CD4-positive, alpha-beta memory T cell (primary cell): ENCODE results near the gene RIOX2. TPM values are rescaled to one million over a fixed set of nuclear protein-coding genes. Genes with fewer than 3 reads are reported as not detected.

Experiments
- CTCF ChIA-PET: fragments of 350-600 bp; sonication (Branson Sonifier 250); formaldehyde crosslinking; loops from one replicate; lab custom pipeline; 2021; ENCODE audit warnings: inconsistent platforms; ENCODE audit not compliant: partially characterized antibody; lab: Charles Lee
- POLR2A ChIA-PET: fragments of 350-600 bp; sonication (Branson Sonifier 250); formaldehyde crosslinking; loops from one replicate; lab custom pipeline; 2021; ENCODE audit not compliant: partially characterized antibody; lab: Charles Lee
- DNase-seq, 5 donors: peaks; one replicate each; pipeline versions ENCODE4 v3.0.0 to v3.0.0-alpha.2; 2020 to 2022; ENCODE audit warnings: mixed read lengths in 1 of 5
- H3K27ac ChIP-seq: one replicate; pipeline ENCODE4 v1.7.0; 2013; ENCODE audit warnings: low read depth, low read length
- H3K27me3 ChIP-seq: 2 replicates; pipeline ENCODE4 v1.7.0; 2013; ENCODE audit warnings: mild to moderate bottlenecking, low read length, moderate library complexity; ENCODE audit not compliant: insufficient read depth
- H3K36me3 ChIP-seq: 2 replicates; pipeline ENCODE4 v1.7.0; 2013; ENCODE audit warnings: mild to moderate bottlenecking, low read length, moderate library complexity; ENCODE audit not compliant: insufficient read depth
- H3K4me1 ChIP-seq: 2 replicates; pipeline ENCODE4 v1.7.0; 2013; ENCODE audit warnings: mild to moderate bottlenecking, low read length, moderate library complexity; ENCODE audit not compliant: insufficient read depth
- H3K4me3 ChIP-seq, 2 donors: one replicate each; pipeline ENCODE4 v1.7.0; 2013; ENCODE audit warnings: low read length in 2 of 2, mild to moderate bottlenecking in 1 of 2
- H3K9me3 ChIP-seq, 2 donors: one replicate each; pipeline ENCODE4 v1.7.0; 2013; ENCODE audit warnings: low read length in 2 of 2, control low read depth in 1 of 2; ENCODE audit not compliant: control insufficient read depth in 1 of 2
- H3K27ac Mint-ChIP-seq, 7 donors: one replicate each; pipeline ENCODE4 v1.8.0; 2020 to 2021; ENCODE audit warnings: mixed read lengths in 7 of 7, mild to moderate bottlenecking in 6 of 7, inconsistent platforms in 3 of 7, moderate library complexity in 3 of 7
- H3K27me3 Mint-ChIP-seq, 2 donors: one replicate each; pipeline ENCODE4 v1.8.0; 2020 to 2021; ENCODE audit warnings: mixed read lengths in 2 of 2
- H3K36me3 Mint-ChIP-seq, 2 donors: one replicate each; pipeline ENCODE4 v1.8.0; 2020 to 2021; ENCODE audit warnings: mixed read lengths in 2 of 2, inconsistent platforms in 1 of 2, mild to moderate bottlenecking in 1 of 2
- H3K4me1 Mint-ChIP-seq, 4 donors: one replicate each; pipeline ENCODE4 v1.8.0; 2020 to 2021; ENCODE audit warnings: mixed read lengths in 4 of 4, mild to moderate bottlenecking in 1 of 4
- H3K4me3 Mint-ChIP-seq, 8 donors: one replicate each; pipeline ENCODE4 v1.8.0; 2020 to 2021; ENCODE audit warnings: mixed read lengths in 8 of 8, mild to moderate bottlenecking in 7 of 8, moderate library complexity in 6 of 8, inconsistent platforms in 3 of 8
- H3K9me3 Mint-ChIP-seq, 8 donors: one replicate each; pipeline ENCODE4 v1.8.0; 2020 to 2021; ENCODE audit warnings: mixed read lengths in 8 of 8, mild to moderate bottlenecking in 5 of 8, inconsistent platforms in 3 of 8, moderate library complexity in 1 of 8
- intact Hi-C: fragments of 100-400 bp; cut with micrococcal nuclease; formaldehyde crosslinking; loops from one replicate; pipeline ENCODE4 v1.15.1; 2023
- polyA plus RNA-seq, 2 donors: library from polyadenylated mRNA; unstranded; fragments of 300-500 nt; fragmentation: Illumina TruSeq; gene quantifications; one replicate each; pipeline ENCODE4 v1.2.3, GENCODE V29; 2021
- total RNA-seq, 2 experiments: library from RNA; stranded (reverse); gene quantifications; one replicate each; pipeline ENCODE4 v1.2.3, GENCODE V29; 2021

The RIOX2 gene
- 10 to 100 TPM; 32.2 to 35.5 TPM for total RNA-seq
- polyA plus RNA-seq, result 10 to 100 TPM; 39.2 to 43.0 TPM

DNA sequence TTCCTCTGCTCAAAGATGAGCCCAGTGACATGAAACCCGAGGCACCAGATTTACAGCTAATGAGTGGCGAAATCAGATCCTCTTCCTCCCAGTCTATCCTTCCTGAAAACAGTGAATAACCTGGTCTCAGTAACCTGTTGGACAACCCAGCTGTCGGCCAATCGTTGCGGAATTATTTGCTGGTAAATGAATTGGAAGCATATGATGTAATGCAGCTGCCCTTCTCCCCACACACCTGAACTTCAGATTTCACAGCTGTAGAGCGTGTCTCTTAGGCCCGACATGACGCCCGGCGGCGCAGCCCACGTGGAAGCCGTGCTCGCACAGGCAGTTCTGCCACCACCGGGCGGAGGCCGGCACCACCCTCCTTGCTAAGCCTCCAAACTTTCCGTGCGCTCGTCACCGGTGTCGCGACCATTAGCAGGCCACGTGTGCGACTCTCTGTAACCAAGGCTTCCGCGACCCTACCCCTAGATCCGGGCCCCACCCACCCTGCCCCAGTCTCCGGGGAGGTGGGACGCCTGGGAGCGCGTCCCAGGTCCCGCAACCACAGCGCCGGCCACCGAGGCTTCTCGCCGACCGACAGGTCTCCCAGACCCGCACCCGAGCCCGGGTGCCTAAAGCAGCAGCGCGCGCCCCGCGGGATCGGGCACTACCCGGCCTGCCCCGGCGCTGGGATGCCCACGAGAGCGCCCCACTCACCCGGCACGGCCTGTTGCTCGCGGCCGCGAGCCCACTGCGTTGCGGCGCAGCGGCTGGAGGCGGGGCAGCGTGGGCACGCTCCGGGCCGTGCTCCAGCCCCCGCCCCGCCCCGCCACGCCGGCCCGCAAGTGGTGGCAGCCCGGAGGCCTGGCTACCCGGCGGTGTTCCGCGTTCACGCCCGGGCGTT lies at the start of gene RIOX2:
Gene RIOX2, minus strand, starts transcription at position 753 of the 889 bp plus-strand sequence. CDS start 4,838 bp downstream, outside the sequence.
- H3K4me1 ChIP-seq, result peaks cover 46% of the 10 kb centered on the region
- Mint-ChIP-seq H3K9me3 (no peaks in the 10 kb centered on the region), H3K27ac (peak within 1 kb of the TSS; percentile 91 to 96 (median 95)), H3K36me3 (peaks cover 7% of the 10 kb centered on the region in 2 donors), H3K4me1 (peaks cover 39 to 70% (median 55%) of the 10 kb centered on the region in 4 donors), H3K4me3 (peak within 1 kb of the TSS; percentile 88 to 96 (median 94)), H3K27me3 (no peaks in the 10 kb centered on the region)
- H3K27ac ChIP-seq, result peak within 1 kb of the TSS; percentile 41
- CTCF ChIA-PET, result interaction anchor here (0.7 to 2.0 kb wide), 13 partner anchors 18 to 207 kb away, joined by 3 to 12 read pairs (median 3); partner anchors contain the start of genes ARL6 and CRYBG3
- POLR2A ChIA-PET, result interaction anchor here (0.6 to 1.5 kb wide), 5 partner anchors 19 to 207 kb away, joined by 3 to 12 read pairs (median 4); partner anchors contain the start of genes ARL6 and CRYBG3
- DNase-seq, result peak; percentile 74 to 84 (median 80)
- intact Hi-C loops, result loop anchor here (1.0 to 5.0 kb wide), 5 partner anchors 51 to 620 kb away; partner anchors contain the start of gene CPOX
- no peaks in the 10 kb centered on the region for H3K36me3 ChIP-seq
- H3K27me3 ChIP-seq, result no peaks in the 10 kb centered on the region
- H3K4me3 ChIP-seq, result peak within 1 kb of the TSS in 1 of 2 donors; percentile 54
- no peaks in the 10 kb centered on the region for H3K9me3 ChIP-seq

- H3K4me3 Mint-ChIP-seq, result no peak overlapping the region
- ChIA-PET CTCF (interaction anchor here (0.9 to 8.1 kb wide), 10 partner anchors 9 to 1798 kb away, joined by 3 to 174 read pairs (median 4); partner anchors contain the start of gene CMSS1), POLR2A (no interaction called here)
- no peaks in the 10 kb centered on the region for H3K9me3 ChIP-seq
- intact Hi-C loops, result no loop called here
- no peaks in the 10 kb centered on the region for H3K4me1 ChIP-seq
- no peak overlapping the region for H3K4me3 ChIP-seq
- no peaks in the 10 kb centered on the region for H3K36me3 Mint-ChIP-seq
- H3K4me1 Mint-ChIP-seq, result peaks cover 0 to 5% (median 5%) of the 10 kb centered on the region in 4 donors
- H3K27ac ChIP-seq, result no peak overlapping the region
- DNase-seq, result no peak
- no peaks in the 10 kb centered on the region for H3K27me3 Mint-ChIP-seq
- no peaks in the 10 kb centered on the region for H3K27me3 ChIP-seq
- H3K27ac Mint-ChIP-seq, result no peak overlapping the region
- no peaks in the 10 kb centered on the region for H3K36me3 ChIP-seq
- peaks cover 0 to 1% (median 0%) of the 10 kb centered on the region in 8 donors for H3K9me3 Mint-ChIP-seq
These were observed 48.2 kb upstream of the RIOX2 start for GRCh38 chr3:98020412-98020811.

DNA sequence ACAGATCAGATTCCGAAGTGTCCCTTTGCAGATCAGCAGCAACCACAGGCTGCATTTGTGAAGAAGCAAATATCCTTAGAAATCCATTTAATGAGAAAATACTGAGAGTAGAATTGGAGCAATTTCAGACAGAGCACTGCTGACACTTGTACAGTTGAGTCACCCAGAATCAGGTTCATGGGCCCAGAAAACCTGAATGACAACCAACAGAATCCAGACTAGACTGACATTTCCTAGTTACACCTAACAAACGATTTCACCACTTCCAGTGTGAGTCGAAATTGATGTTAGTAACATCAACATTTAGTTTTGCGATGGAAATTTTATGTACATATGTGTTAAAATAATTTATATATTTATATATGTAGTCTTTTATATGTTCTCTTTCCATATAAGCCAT lies 46.1 kb upstream of the RIOX2 start:
- Histone ChIP-seq H3K36me3 (no peaks in the 10 kb centered on the region), H3K27ac (no peak overlapping the region), H3K9me3 (no peaks in the 10 kb centered on the region), H3K4me3 (no peak overlapping the region), H3K27me3 (no peaks in the 10 kb centered on the region), H3K4me1 (no peaks in the 10 kb centered on the region)
- DNase-seq, result no peak
- Mint-ChIP-seq H3K36me3 (no peaks in the 10 kb centered on the region), H3K27ac (no peak overlapping the region), H3K4me1 (peaks cover 0 to 4% (median 4%) of the 10 kb centered on the region in 4 donors), H3K9me3 (peaks cover 0 to 1% (median 0%) of the 10 kb centered on the region in 8 donors), H3K27me3 (peaks cover 2% of the 10 kb centered on the region in 2 donors), H3K4me3 (no peak overlapping the region)
- CTCF ChIA-PET, result interaction anchor here (0.8 kb wide), 1 partner anchor 224 kb away, joined by 3 read pairs; no protein-coding TSS in a partner anchor
- POLR2A ChIA-PET, result no interaction called here
- intact Hi-C loops, result no loop called here

DNA sequence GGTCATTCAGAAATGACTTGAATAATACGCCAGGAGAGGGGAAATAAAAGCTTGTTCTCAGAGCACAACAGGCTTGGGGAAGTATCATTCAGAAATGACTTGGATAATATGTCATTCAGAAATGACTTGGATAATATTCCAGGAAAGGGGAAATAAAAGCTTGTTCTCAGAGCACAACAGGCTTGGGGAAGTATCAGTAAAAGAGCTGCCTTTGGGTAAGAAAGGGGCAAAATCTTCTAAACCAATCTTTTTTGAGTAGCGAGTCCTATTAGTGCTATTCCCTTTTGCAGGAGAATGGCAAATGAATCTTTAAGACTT lies 42.0 kb upstream of the RIOX2 start:
- H3K36me3 ChIP-seq, result no peaks in the 10 kb centered on the region
- no peak overlapping the region for H3K4me3 Mint-ChIP-seq
- H3K27ac ChIP-seq, result no peak overlapping the region
- no peaks in the 10 kb centered on the region for H3K27me3 ChIP-seq
- H3K9me3 ChIP-seq, result no peaks in the 10 kb centered on the region
- intact Hi-C loops, result no loop called here
- H3K4me1 Mint-ChIP-seq, result no peaks in the 10 kb centered on the region
- no peaks in the 10 kb centered on the region for H3K36me3 Mint-ChIP-seq
- H3K4me3 ChIP-seq, result no peak overlapping the region
- no peak for DNase-seq
- H3K27ac Mint-ChIP-seq, result no peak overlapping the region
- CTCF ChIA-PET, result interaction anchor here (1.2 to 4.5 kb wide), 4 partner anchors 9 to 26 kb away, joined by 5 to 33 read pairs (median 6); no protein-coding TSS in a partner anchor
- POLR2A ChIA-PET, result no interaction called here
- H3K9me3 Mint-ChIP-seq, result peaks cover 0 to 1% (median 0%) of the 10 kb centered on the region in 8 donors
- peaks cover 2 to 7% of the 10 kb centered on the region in 2 donors for H3K27me3 Mint-ChIP-seq
- H3K4me1 ChIP-seq, result no peaks in the 10 kb centered on the region

- ChIA-PET POLR2A (interaction anchor here (1.3 kb wide), 1 partner anchor 100 kb away, joined by 3 read pairs; no protein-coding TSS in a partner anchor), CTCF (interaction anchor here (1.1 to 4.5 kb wide), 4 partner anchors 9 to 13 kb away, joined by 3 to 33 read pairs (median 6); no protein-coding TSS in a partner anchor)
- peak overlapping the region in 1 of 7 donors; percentile 31 for H3K27ac Mint-ChIP-seq
- Histone ChIP-seq H3K4me1 (no peaks in the 10 kb centered on the region), H3K36me3 (no peaks in the 10 kb centered on the region), H3K4me3 (no peak overlapping the region), H3K27me3 (no peaks in the 10 kb centered on the region), H3K27ac (no peak overlapping the region), H3K9me3 (no peaks in the 10 kb centered on the region)
- peaks cover 2 to 7% of the 10 kb centered on the region in 2 donors for H3K27me3 Mint-ChIP-seq
- H3K36me3 Mint-ChIP-seq, result no peaks in the 10 kb centered on the region
- intact Hi-C loops, result no loop called here
- no peak for DNase-seq
- no peak overlapping the region for H3K4me3 Mint-ChIP-seq
- peaks cover 0 to 1% (median 0%) of the 10 kb centered on the region in 8 donors for H3K9me3 Mint-ChIP-seq
- H3K4me1 Mint-ChIP-seq, result peaks cover 0 to 2% (median 0%) of the 10 kb centered on the region in 4 donors
These were observed 41.4 kb upstream of the RIOX2 start for GRCh38 chr3:98013411-98014267.

GRCh38 chr3:98012979-98013378 lies 40.7 kb upstream of the RIOX2 start:
- ChIA-PET CTCF (interaction anchor here (1.1 to 4.5 kb wide), 3 partner anchors 10 to 11 kb away, joined by 3 to 33 read pairs (median 5); no protein-coding TSS in a partner anchor), POLR2A (interaction anchor here (1.3 kb wide), 1 partner anchor 99 kb away, joined by 3 read pairs; no protein-coding TSS in a partner anchor)
- no peaks in the 10 kb centered on the region for H3K4me1 ChIP-seq
- H3K4me3 ChIP-seq, result no peak overlapping the region
- H3K27me3 ChIP-seq, result no peaks in the 10 kb centered on the region
- no peaks in the 10 kb centered on the region for H3K9me3 ChIP-seq
- Mint-ChIP-seq H3K36me3 (no peaks in the 10 kb centered on the region), H3K4me3 (no peak overlapping the region), H3K27ac (no peak overlapping the region), H3K9me3 (peaks cover 0 to 1% (median 0%) of the 10 kb centered on the region in 8 donors), H3K27me3 (peaks cover 2 to 7% of the 10 kb centered on the region in 2 donors), H3K4me1 (peaks cover 0 to 3% (median 0%) of the 10 kb centered on the region in 4 donors)
- intact Hi-C loops, result no loop called here
- no peak overlapping the region for H3K27ac ChIP-seq
- DNase-seq, result no peak
- H3K36me3 ChIP-seq, result no peaks in the 10 kb centered on the region
